ENCODE data around the gene DLGAP4.

DLGAP4 gene

GRCh38 chr20:36303831-36304230 is 2.3 kb upstream of the DLGAP4 start:
- Histone ChIP-seq H3K36me3 (ENCODE audit: control insufficient read depth in 1 of 2, insufficient read depth in 2 of 2, low read depth in 1 of 2, low read length in 2 of 2) (no peaks in the 10 kb centered on the region), H3K4ac (ENCODE audit: low read depth in 1 of 2, low read length in 2 of 2) (no peak overlapping the region), H4K8ac (ENCODE audit: low read length) (no peak overlapping the region), H2BK15ac (ENCODE audit: low read depth, poor library complexity, severe bottlenecking) (no peak overlapping the region), H3K4me2 (ENCODE audit: low read length, poor library complexity, severe bottlenecking) (no peak overlapping the region), H2BK120ac (ENCODE audit: low read depth, low read length) (no peak overlapping the region), H3K27me3 (ENCODE audit: control insufficient read depth in 1 of 2, insufficient read depth in 1 of 2, low read length in 2 of 2) (peaks cover 89 to 95% of the 10 kb centered on the region in 2 experiments), H3K4me1 (ENCODE audit: control insufficient read depth, insufficient read depth, low read depth, low read length) (peaks cover 12% of the 10 kb centered on the region), H2BK5ac (ENCODE audit: low read depth, low read length, poor library complexity, severe bottlenecking) (no peak overlapping the region), H3K9me3 (ENCODE audit: control insufficient read depth, low read length) (no peaks in the 10 kb centered on the region), H2AK5ac (ENCODE audit: low read length, severe bottlenecking) (no peak overlapping the region), H2AFZ (ENCODE audit: low read depth, low read length) (no peak overlapping the region), H3K18ac (ENCODE audit: low read depth in 1 of 2, low read length in 2 of 2) (no peak overlapping the region), H3K27ac (ENCODE audit: low read length, poor library complexity, severe bottlenecking) (no peak overlapping the region), H3K4me3 (ENCODE audit: insufficient read depth in 1 of 2, low read depth in 1 of 2, low read length in 2 of 2) (no peak overlapping the region), H3K14ac (ENCODE audit: low read length in 2 of 2) (no peak overlapping the region), H3K79me1 (replicated peaks; ENCODE audit: low read length, poor library complexity, severe bottlenecking) (no peaks in the 10 kb centered on the region), H4K91ac (ENCODE audit: low read length) (peak overlapping the region; percentile 28), H3K9ac (ENCODE audit: low read length) (no peak overlapping the region), H3K23ac (ENCODE audit: low read length in 2 of 2) (no peak overlapping the region), H2BK12ac (ENCODE audit: low read length in 2 of 2) (no peak overlapping the region)
- DNase-seq: no peak
- WGBS: 78% methylated on average over 1 of the region's 1 CpG

GRCh38 chr20:36304786-36305495 is 1.2 kb upstream of the DLGAP4 start:
- Histone ChIP-seq H3K4me2 (ENCODE audit: low read length, poor library complexity, severe bottlenecking) (no peak overlapping the region), H2AK5ac (ENCODE audit: low read length, severe bottlenecking) (no peak overlapping the region), H3K4me3 (ENCODE audit: insufficient read depth in 1 of 2, low read depth in 1 of 2, low read length in 2 of 2) (no peak overlapping the region), H3K23ac (ENCODE audit: low read length in 2 of 2) (no peak overlapping the region), H3K4me1 (ENCODE audit: control insufficient read depth, insufficient read depth, low read depth, low read length) (peaks cover 12% of the 10 kb centered on the region), H2BK15ac (ENCODE audit: low read depth, poor library complexity, severe bottlenecking) (no peak overlapping the region), H2BK120ac (ENCODE audit: low read depth, low read length) (no peak overlapping the region), H3K14ac (ENCODE audit: low read length in 2 of 2) (no peak overlapping the region), H4K8ac (ENCODE audit: low read length) (no peak overlapping the region), H3K36me3 (ENCODE audit: control insufficient read depth in 1 of 2, insufficient read depth in 2 of 2, low read depth in 1 of 2, low read length in 2 of 2) (no peaks in the 10 kb centered on the region), H3K27ac (ENCODE audit: low read length, poor library complexity, severe bottlenecking) (no peak overlapping the region), H4K91ac (ENCODE audit: low read length) (no peak overlapping the region), H3K4ac (ENCODE audit: low read depth in 1 of 2, low read length in 2 of 2) (no peak overlapping the region), H2AFZ (ENCODE audit: low read depth, low read length) (no peak overlapping the region), H2BK5ac (ENCODE audit: low read depth, low read length, poor library complexity, severe bottlenecking) (no peak overlapping the region), H2BK12ac (ENCODE audit: low read length in 2 of 2) (no peak overlapping the region), H3K9me3 (ENCODE audit: control insufficient read depth, low read length) (no peaks in the 10 kb centered on the region), H3K79me1 (replicated peaks; ENCODE audit: low read length, poor library complexity, severe bottlenecking) (no peaks in the 10 kb centered on the region), H3K9ac (ENCODE audit: low read length) (no peak overlapping the region), H3K27me3 (ENCODE audit: control insufficient read depth in 1 of 2, insufficient read depth in 1 of 2, low read length in 2 of 2) (peaks cover 92 to 95% of the 10 kb centered on the region in 2 experiments), H3K18ac (ENCODE audit: low read depth in 1 of 2, low read length in 2 of 2) (no peak overlapping the region)
- 50% methylated on average over 10 of the region's 10 CpGs for WGBS
- no peak for DNase-seq

- Histone ChIP-seq H3K18ac (ENCODE audit: low read depth in 1 of 2, low read length in 2 of 2) (no peak overlapping the region), H3K9me3 (ENCODE audit: control insufficient read depth, low read length) (no peaks in the 10 kb centered on the region), H3K79me1 (replicated peaks; ENCODE audit: low read length, poor library complexity, severe bottlenecking) (no peaks in the 10 kb centered on the region), H3K4me1 (ENCODE audit: control insufficient read depth, insufficient read depth, low read depth, low read length) (peaks cover 12% of the 10 kb centered on the region), H2AFZ (ENCODE audit: low read depth, low read length) (no peak overlapping the region), H3K14ac (ENCODE audit: low read length in 2 of 2) (no peak overlapping the region), H3K4me2 (ENCODE audit: low read length, poor library complexity, severe bottlenecking) (peak overlapping the region; percentile 59), H3K4me3 (ENCODE audit: insufficient read depth in 1 of 2, low read depth in 1 of 2, low read length in 2 of 2) (no peak overlapping the region), H2BK120ac (ENCODE audit: low read depth, low read length) (no peak overlapping the region), H4K8ac (ENCODE audit: low read length) (no peak overlapping the region), H2BK12ac (ENCODE audit: low read length in 2 of 2) (no peak overlapping the region), H3K36me3 (ENCODE audit: control insufficient read depth in 1 of 2, insufficient read depth in 2 of 2, low read depth in 1 of 2, low read length in 2 of 2) (no peaks in the 10 kb centered on the region), H3K23ac (ENCODE audit: low read length in 2 of 2) (peak overlapping the region in 1 of 2 experiments; percentile 28), H3K4ac (ENCODE audit: low read depth in 1 of 2, low read length in 2 of 2) (no peak overlapping the region), H2BK5ac (ENCODE audit: low read depth, low read length, poor library complexity, severe bottlenecking) (no peak overlapping the region), H3K9ac (ENCODE audit: low read length) (no peak overlapping the region), H4K91ac (ENCODE audit: low read length) (no peak overlapping the region), H3K27me3 (ENCODE audit: control insufficient read depth in 1 of 2, insufficient read depth in 1 of 2, low read length in 2 of 2) (peaks cover 94 to 95% of the 10 kb centered on the region in 2 experiments), H3K27ac (ENCODE audit: low read length, poor library complexity, severe bottlenecking) (no peak overlapping the region), H2AK5ac (ENCODE audit: low read length, severe bottlenecking) (no peak overlapping the region), H2BK15ac (ENCODE audit: low read depth, poor library complexity, severe bottlenecking) (no peak overlapping the region)
- WGBS: 3% methylated on average over 63 of the region's 70 CpGs
- no peak for DNase-seq
These were observed 643 bp downstream of the DLGAP4 start for GRCh38 chr20:36306553-36307411.
